HEK293 (cell line): Measurements from ENCODE around the gene MINPP1.
"Not testable (repeated sequence)": the region's sequence is repeated elsewhere in the genome, so short reads cannot be mapped to it uniquely, and the experiment has no call there.

Experiments used
- CTCF ChIA-PET: fragments of 350-600 bp; formaldehyde crosslinking; extraction: SDS; loops from one replicate; lab custom pipeline; 2021; ENCODE audit warnings: antibody characterized with exemption; lab: Yijun Ruan, JAX
- POLR2A ChIA-PET: fragments of 300-600 bp; formaldehyde crosslinking; extraction: SDS; loops from one replicate; lab custom pipeline; 2020; ENCODE audit warnings: antibody characterized with exemption, inconsistent platforms; lab: Yijun Ruan, JAX
- H3K27ac ChIP-seq: fragments of 200-500 bp; sonication (Bioruptor generic); 2 replicates; pipeline ENCODE4 v1.5.1; 2014; ENCODE audit warnings: low read depth, low read length, control low read depth, inconsistent platforms; ENCODE audit errors: extremely low read depth
- H3K36me3 ChIP-seq, 2 experiments: fragments of 200-500 bp in 1 of 2; sonication (Bioruptor generic) in 1 of 2; 1 replicate in 1 of 2; 2 replicates in 1 of 2; pipeline ENCODE4 v1.5.1; 2014 to 2017; ENCODE audit warnings: inconsistent platforms in 2 of 2, low read length in 2 of 2; ENCODE audit not compliant: control insufficient read depth in 2 of 2, insufficient read depth in 1 of 2
- H3K4me1 ChIP-seq: fragments of 200-500 bp; sonication (Bioruptor generic); 2 replicates; pipeline ENCODE4 v1.5.1; 2014; ENCODE audit warnings: mild to moderate bottlenecking, low read length, inconsistent platforms; ENCODE audit not compliant: control insufficient read depth, insufficient read depth
- H3K4me3 ChIP-seq: 2 replicates; pipeline ENCODE4 v1.5.1; 2011; ENCODE audit warnings: low read depth, mild to moderate bottlenecking, control low read depth, low read length, moderate library complexity
- H3K9me3 ChIP-seq: fragments of 200-500 bp; sonication (Bioruptor generic); 2 replicates; pipeline ENCODE4 v1.5.1; 2014; ENCODE audit warnings: low read depth, low read length, inconsistent platforms; ENCODE audit not compliant: control insufficient read depth, insufficient read depth
- IKZF3 ChIP-seq: fragments of 450-650 bp; IDR thresholded peaks from 2 replicates; pipeline ENCODE4 v1.5.0; 2018; ENCODE audit warnings: missing biosample characterization, mild to moderate bottlenecking, missing genetic modification characterization, moderate library complexity
- PRDM10 ChIP-seq: fragments of 450-650 bp; formaldehyde crosslinking; IDR thresholded peaks from 2 replicates; pipeline ENCODE4 v1.5.1; 2016; ENCODE audit warnings: missing biosample characterization, missing genetic modification characterization
- ZBTB17 ChIP-seq: fragments of 450-650 bp; formaldehyde crosslinking; IDR thresholded peaks from 2 replicates; pipeline ENCODE4 v1.5.1; 2016; ENCODE audit warnings: missing biosample characterization, missing genetic modification characterization
- ZNF169 ChIP-seq: fragments of 450-650 bp; formaldehyde crosslinking; IDR thresholded peaks from 2 replicates; pipeline ENCODE4 v1.5.1; 2016; ENCODE audit warnings: missing biosample characterization, missing genetic modification characterization
- ZNF423 ChIP-seq: fragments of 450-650 bp; formaldehyde crosslinking; IDR thresholded peaks from 2 replicates; pipeline ENCODE4 v1.5.1; 2016; ENCODE audit warnings: missing biosample characterization, missing genetic modification characterization
- ZNF610 ChIP-seq: fragments of 450-650 bp; formaldehyde crosslinking; IDR thresholded peaks from 2 replicates; pipeline ENCODE4 v1.5.1; 2016; ENCODE audit warnings: missing biosample characterization, missing genetic modification characterization, borderline replicate concordance
- ZNF692 ChIP-seq: fragments of 450-650 bp; formaldehyde crosslinking; IDR thresholded peaks from 2 replicates; pipeline ENCODE4 v1.5.1; 2016; ENCODE audit warnings: missing biosample characterization, missing genetic modification characterization
- ZSCAN16 ChIP-seq: fragments of 450-650 bp; formaldehyde crosslinking; IDR thresholded peaks from 2 replicates; pipeline ENCODE4 v1.5.1; 2016; ENCODE audit warnings: missing biosample characterization, missing genetic modification characterization

The MINPP1 gene

GRCh38 chr10:87466849-87467248 lies 37.8 kb upstream of the MINPP1 start:
- H3K27ac ChIP-seq, H3K4me3 ChIP-seq, H3K4me1 ChIP-seq, CTCF ChIA-PET, POLR2A ChIA-PET, H3K9me3 ChIP-seq, H3K36me3 ChIP-seq: not testable (repeated sequence)

GRCh38 chr10:87488733-87489132 lies 16.0 kb upstream of the MINPP1 start:
- POLR2A ChIA-PET: not testable (repeated sequence)

GRCh38 chr10:87490285-87490684 lies 14.4 kb upstream of the MINPP1 start:
- H3K27ac ChIP-seq, H3K4me3 ChIP-seq, H3K36me3 ChIP-seq, H3K9me3 ChIP-seq, CTCF ChIA-PET, POLR2A ChIA-PET, H3K4me1 ChIP-seq: not testable (repeated sequence)

More at GRCh38 chr10:87488733-87489132, 16.0 kb upstream of the MINPP1 start:
- H3K27ac ChIP-seq, H3K4me1 ChIP-seq, H3K9me3 ChIP-seq, H3K4me3 ChIP-seq, CTCF ChIA-PET, H3K36me3 ChIP-seq: not testable (repeated sequence)

- H3K9me3 ChIP-seq, H3K27ac ChIP-seq, H3K4me3 ChIP-seq, CTCF ChIA-PET, H3K36me3 ChIP-seq, H3K4me1 ChIP-seq, POLR2A ChIA-PET: not testable (repeated sequence)
Measured at GRCh38 chr10:87492450-87492849, 12.2 kb upstream of the MINPP1 start.

- CTCF ChIA-PET, POLR2A ChIA-PET: not testable (repeated sequence)
Measured at GRCh38 chr10:87495446-87495845, 9.2 kb upstream of the MINPP1 start.

GRCh38 chr10:87497386-87497785 lies 7.3 kb upstream of the MINPP1 start:
- H3K9me3 ChIP-seq, POLR2A ChIA-PET, H3K4me1 ChIP-seq, H3K4me3 ChIP-seq, H3K36me3 ChIP-seq, H3K27ac ChIP-seq, CTCF ChIA-PET: not testable (repeated sequence)

More at GRCh38 chr10:87495446-87495845, 9.2 kb upstream of the MINPP1 start:
- H3K27ac ChIP-seq, H3K4me1 ChIP-seq, H3K4me3 ChIP-seq, H3K9me3 ChIP-seq, H3K36me3 ChIP-seq: not testable (repeated sequence)

GRCh38 chr10:87498106-87498789 lies 6.4 kb upstream of the MINPP1 start:
- H3K4me3 ChIP-seq, H3K9me3 ChIP-seq, CTCF ChIA-PET, H3K27ac ChIP-seq, H3K36me3 ChIP-seq, POLR2A ChIA-PET, H3K4me1 ChIP-seq: not testable (repeated sequence)

- Histone ChIP-seq H3K36me3 (no peaks in the 10 kb centered on the region), H3K4me3 (no peak overlapping the region), H3K4me1 (no peaks in the 10 kb centered on the region), H3K9me3 (no peaks in the 10 kb centered on the region), H3K27ac (no peak overlapping the region)
- CTCF ChIA-PET: no interaction called here
- POLR2A ChIA-PET: no interaction called here
- TF ChIP-seq ZNF610 (tag by site-specific recombination): 0 out of 2 replicates have a peak, but pooled peaks have one; percentile 21
- peak; percentile 64 for TF ChIP-seq ZNF692 (tag by site-specific recombination)
- no peak for TF ChIP-seq ZNF423 (tag by site-specific recombination)
- TF ChIP-seq IKZF3: no peak
- peak; percentile 78 for TF ChIP-seq PRDM10
- no peak for TF ChIP-seq ZNF169 (tag by site-specific recombination)
- TF ChIP-seq ZBTB17 (tag by site-specific recombination): 0 out of 2 replicates have a peak, but pooled peaks have one; percentile 23
- TF ChIP-seq ZSCAN16 (tag by site-specific recombination): no peak
Measured at GRCh38 chr10:87500646-87501048, 4.0 kb upstream of the MINPP1 start.
